NK-92 (cell line): Measurements from ENCODE around the gene TSPOAP1.
"Not testable (repeated sequence)": the region's sequence is repeated elsewhere in the genome, so short reads cannot be mapped to it uniquely, and the experiment has no call there.

Source experiments
- DNase-seq: peaks from one replicate; lab custom pipeline; 2025; ENCODE audit not compliant: unreplicated experiment; lab: John Stamatoyannopoulos, UW

The TSPOAP1 gene

GRCh38 chr17:58362368-58363014 is 33.9 kb upstream of the TSPOAP1 start:
- no peak for DNase-seq

DNA sequence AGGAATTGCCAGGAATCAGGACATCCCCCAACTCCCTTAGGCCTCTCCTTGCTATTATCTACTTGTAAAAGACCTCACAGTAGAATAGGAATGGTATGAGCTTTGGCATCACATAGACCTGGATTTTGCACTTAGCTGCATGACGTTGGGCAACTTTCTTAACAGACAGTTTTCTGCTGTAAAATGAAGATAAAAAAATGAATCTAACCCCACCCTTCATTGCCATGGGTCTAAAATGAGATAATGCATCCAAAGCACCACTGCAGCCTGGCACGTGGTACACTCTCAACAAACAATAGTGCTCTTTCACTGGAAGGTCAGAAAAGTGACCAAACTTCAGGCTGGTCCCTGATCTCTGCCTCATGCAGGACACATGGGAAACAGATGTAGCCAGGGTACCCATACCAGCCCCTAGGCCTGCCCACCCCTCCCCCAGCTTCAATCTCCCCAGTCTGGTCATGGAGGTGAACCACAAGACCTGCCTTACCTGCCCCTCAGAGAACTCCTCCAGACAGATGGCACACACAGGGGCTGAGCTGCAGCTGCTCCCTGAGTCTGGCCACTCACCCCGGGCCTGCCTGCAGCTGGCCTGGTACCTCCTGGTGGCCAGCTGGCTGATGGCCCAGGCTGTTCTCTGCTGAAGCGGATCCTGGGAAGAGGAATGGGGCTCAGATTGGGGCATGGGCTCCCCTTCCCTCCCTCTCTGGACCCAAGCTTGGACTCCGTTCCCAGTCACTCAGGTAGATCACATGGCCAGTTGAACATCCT is 31.9 kb upstream of the TSPOAP1 start:
- DNase-seq: no peak

DNA sequence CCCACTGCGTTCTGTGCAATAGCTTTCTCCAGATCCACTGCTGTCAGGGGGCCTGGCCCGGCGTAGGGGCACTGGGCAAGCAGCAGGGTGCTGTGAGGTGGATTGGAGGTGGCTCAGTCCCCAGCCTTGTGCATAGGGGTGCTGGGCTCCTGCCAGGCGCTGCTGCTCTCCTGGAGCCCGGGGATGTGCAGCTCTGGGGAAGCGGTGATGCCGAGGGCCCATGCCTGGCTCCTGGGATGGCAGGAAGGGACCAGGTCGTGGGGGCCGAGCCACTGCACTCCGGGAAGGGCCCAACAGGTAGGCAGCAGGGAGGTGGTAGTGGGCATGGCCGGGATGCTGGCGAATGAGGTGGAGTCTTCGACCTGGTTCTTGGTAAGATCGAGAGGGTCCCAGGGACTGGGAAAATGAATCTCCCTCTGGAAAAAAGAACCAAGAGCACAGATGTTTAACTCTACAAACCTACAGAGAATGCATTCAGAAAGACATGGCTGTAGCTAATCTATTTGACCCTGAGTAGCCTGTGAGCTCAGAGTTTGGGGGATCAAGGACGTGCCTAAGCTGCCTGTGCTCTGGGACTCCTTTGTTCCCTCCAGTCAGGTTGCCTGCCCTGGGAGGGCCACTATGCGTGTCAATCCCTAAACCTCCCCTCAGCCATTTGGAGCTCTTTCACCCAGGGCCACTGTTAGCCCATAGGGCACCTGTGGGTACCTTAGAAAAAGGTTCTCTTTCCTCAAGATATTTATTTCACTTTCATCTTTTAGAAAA is 30.0 kb upstream of the TSPOAP1 start:
- no peak for DNase-seq

GRCh38 chr17:58357312-58358297 is 29.0 kb upstream of the TSPOAP1 start:
- DNase-seq: no peak

DNA sequence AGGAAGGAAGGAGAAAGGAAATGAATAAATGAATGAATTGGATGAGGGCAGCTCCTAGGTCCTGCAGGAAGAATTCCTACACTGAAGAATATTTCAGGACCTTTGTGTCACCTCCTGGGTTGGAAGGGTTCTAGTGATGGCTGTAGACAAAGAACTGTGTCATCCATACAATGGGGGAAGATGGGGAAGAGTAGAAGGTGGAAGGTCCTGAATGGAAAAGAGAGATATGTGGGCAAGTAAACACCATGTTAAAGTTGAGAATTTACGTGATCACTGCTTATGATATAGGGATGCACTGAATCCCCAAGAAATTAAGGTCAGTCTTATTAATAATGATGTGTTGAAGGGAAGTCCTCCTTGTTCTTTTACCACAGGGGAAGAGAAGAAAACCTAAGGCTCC is 27.6 kb upstream of the TSPOAP1 start:
- DNase-seq: no peak

- DNase-seq: no peak
Observed at GRCh38 chr17:58354541-58355216, 26.1 kb upstream of the TSPOAP1 start.

- no peak for DNase-seq
Observed at GRCh38 chr17:58353389-58353825, 24.8 kb upstream of the TSPOAP1 start.

- no peak for DNase-seq
Observed at GRCh38 chr17:58352596-58353388, 24.2 kb upstream of the TSPOAP1 start.

DNA sequence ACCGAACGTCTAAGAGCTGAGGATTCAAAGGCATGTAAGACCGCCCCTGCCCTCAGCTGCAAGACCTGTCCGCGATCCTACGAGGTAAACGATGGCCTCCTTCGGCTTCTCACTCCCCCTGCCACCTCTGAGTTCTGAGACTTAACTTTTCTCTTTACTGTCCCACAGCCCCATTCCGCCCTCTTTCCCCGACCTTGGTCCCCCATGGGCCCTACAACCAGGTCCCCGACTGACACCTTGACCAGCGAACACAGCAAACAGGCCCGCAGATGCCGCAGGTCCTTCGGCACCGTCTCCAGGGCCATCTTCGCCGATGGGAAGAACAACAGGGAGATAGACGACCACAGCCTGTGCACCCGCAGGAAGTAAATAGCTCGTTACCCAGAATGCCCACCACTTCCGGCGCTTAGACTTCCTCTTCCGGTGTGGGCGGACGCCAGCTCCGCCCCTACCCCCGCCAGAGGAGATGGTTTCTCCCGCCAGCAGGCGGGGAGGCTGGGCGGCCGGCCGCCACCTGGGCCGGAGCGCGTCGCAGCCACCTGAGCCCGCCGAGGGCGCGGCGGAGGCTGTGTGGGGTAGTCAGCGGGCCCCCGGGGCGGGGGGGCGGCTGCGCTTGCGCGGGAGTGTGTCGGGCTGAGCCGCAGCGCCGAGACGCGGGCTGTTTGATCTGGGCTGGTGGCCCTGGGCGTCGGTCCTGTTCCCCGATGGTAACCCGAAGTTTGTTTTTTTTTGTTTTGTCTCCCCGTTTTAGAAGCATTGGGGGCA is 23.4 kb upstream of the TSPOAP1 start, which contains the start of gene SUPT4H1:
TSS of gene SUPT4H1 (minus strand) at position 371 of the 765 bp plus-strand sequence. CDS start at position 305, 66 bp downstream.
- peak; percentile 39 for DNase-seq

DNA sequence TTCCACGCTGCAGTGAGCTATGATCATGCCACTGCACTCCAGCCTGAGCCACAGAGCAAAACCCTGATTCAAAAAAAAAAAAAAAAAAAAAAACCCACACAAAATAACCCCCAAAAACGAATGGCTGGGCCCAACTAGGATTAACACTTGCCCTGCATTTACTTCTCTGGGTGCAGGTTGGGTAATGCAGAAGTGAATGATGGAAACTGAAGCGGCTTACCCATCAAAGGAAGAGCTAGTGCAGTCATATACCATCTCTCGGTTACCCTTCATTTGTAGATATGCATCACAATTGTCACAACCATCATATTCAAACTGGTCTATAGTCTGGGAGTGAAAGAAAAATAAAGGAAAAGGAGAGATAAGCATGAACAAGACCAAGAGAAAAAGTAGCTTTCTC is 22.6 kb upstream of the TSPOAP1 start:
- no peak for DNase-seq

DNA sequence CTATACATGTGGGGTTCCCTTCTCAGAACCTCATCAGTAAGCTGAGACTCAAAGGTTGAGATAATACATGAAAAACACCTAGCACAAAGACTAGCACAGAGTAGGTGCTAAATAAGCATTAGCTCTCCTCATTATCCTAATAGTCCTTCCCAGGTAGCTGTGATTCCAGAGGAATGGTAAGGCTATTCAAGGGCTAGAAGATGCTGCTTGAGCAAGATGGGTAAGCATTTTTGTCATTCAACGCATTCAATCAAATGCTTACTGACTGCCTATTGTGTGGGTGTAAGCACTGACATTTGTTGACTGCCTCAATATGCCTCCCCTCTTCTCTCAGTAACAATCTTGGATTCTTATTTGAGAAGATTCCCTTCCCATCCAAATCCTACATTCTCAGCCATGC is 19.4 kb upstream of the TSPOAP1 start:
- DNase-seq: no peak

DNA sequence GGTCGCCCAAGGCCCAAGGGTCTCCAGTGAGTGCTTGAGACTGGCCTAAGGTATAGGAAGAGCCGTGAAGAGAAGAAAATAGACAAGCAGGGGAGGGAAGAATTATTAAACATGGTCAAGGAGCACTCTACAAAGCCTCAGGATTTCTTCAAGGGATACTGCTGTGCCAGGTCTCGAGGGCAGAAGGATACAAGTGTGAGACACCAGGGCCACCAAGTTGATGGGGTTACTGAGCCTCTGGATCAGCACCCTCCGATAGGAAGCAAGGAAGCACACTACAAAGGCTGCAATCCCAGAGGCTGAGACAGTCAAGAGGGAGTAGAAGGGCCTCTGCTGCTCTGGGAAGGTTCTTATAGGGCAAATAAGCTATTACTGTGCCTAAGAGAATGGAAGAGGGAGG is 16.9 kb upstream of the TSPOAP1 start:
- no peak for DNase-seq

DNA sequence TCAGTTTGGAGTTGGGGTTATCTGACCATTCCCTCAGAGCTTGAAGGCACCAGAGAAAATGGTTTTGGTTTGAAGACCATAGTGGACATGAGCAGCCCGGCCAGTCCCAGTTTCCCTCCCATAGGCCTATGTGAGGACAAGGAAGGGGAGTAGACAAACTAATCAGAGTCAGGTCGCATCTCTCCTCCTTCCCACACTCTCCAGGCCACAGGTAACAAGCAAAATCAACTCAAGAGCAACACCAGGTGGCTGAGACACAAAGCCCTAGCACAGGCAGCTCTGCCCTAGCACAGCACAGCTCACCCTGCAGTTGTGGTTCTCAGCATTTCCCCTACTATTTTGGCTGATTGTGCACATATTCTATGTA is 16.2 kb upstream of the TSPOAP1 start:
- no peak for DNase-seq

DNA sequence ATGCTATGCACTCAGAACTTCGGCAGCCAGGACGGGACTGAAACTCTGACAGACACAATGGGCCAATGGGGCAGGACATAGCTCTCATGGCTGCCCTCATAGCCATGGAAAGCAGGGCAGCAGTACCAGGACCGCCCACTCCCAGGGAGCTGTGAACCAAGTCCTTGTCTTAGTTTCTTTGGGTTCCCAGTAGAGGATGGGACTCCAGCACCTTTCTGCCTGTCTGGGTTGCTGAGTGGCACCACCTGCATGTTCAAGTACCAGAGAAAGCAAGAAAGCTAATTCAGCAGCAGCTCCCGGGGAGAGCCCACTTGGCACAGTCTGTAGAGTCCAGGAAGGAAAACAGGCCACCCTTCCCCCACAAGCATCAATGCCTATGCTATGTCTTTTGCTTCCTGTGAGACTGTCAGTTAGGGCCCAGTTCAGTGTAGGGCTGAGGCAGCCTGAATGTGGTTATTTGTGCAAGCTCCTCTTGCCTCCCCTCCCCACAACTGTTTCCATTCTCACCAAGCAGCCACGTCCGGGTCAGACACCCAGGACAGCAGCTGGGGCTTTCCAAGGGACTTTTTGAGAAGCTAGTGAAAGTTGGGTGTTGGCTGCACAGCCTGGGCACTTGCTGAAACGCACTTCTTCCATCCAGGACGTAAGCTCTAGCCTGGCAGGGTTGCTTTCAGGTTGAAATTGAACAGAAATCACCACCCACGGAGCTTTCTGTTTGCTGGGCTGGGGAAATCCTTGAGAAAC is 15.6 kb upstream of the TSPOAP1 start:
- DNase-seq: peak; percentile 29

DNA sequence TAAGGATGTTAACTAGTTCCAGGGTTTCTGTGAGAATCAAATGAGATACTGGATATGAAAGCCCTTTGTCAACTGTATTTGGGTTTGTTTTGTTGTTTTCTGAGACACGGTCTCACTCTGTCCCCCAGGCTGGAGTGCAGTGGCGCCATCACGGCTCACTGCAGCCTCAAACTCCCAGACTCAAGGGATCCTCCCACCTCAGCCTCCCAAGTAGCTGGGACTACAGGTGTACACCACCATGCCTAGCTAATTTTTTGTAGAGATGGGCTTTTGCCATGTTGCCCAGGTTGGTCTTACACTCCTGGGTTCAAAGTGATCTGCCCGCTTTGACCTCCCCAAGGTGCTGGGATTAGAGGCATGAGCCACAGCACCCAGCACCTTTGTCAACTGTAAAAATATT is 14.5 kb upstream of the TSPOAP1 start:
- DNase-seq: no peak

DNA sequence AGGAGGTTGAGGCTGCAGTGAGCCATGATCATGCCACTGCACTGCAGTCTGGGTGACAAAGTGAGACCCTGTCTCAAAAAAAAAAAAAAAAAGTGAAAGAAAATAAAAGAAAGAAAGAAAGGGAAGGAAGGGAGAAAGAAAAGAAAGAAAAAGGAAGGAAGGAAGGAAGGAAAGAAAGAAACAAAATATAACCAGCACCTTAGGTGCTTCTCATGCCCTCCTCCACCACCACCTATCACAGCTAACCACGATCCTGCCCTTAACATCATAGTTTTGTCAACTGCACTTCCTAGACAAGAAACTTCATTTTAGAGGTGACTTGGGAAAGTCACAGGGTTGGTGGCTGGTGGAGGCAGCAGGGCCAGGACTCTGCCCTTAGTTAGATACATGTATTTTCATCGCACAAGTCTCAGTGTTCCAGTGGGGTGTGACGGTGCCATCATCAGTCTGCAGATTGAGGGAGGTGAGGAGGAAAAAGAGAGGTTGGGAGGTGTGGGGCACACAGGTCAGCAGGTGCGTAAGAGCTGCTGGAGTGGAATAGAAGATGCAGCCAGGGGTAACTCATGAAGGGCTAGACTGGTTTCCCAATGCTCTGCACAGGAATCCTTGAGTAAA is 13.4 kb upstream of the TSPOAP1 start:
- DNase-seq: no peak

DNA sequence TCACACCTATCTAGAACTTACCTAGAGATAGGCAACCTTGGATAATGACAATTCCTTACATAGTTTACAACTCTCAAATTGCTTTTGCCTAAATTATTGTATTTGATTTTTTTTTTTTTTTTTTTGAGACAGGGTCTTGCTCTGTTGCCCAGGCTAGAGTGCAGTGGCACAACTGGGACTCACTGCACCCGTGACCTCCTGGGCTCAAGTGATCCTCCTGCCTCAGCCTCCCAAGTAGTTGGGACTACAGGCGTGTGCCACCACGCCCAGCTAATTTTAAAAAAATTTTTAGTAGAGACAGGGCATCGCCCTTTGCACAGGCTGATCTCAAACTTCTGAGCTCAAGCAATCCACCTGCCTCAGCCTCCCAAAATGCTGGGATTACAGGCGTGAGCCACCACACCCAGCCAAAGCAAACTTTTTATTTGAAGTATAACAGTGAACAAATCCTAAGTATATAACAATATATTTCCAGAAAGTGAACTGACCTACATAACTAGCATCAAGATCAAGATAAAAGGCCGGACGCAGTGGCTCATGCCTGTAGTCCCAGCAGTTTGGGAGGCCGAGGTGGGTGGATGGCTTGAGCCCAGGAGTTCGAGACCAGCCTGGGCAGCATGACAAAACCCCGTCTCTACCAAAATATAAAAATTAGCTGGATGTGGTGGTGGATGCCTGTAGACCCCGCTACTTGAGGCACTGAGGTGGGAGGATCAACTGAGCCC is 12.7 kb upstream of the TSPOAP1 start:
- not testable (repeated sequence) for DNase-seq
